PC-3 (cell line): ENCODE measurements around the gene SHMT1. TPM values are rescaled to one million over a fixed set of nuclear protein-coding genes. Genes with fewer than 3 reads are reported as not detected.
"Not testable (repeated sequence)": the region's sequence is repeated elsewhere in the genome, so short reads cannot be mapped to it uniquely, and the experiment has no call there.

Experiments
- ATAC-seq: fragments of 200-7000 bp; cut with Tn5 transposase; 2 replicates; pipeline ENCODE4 v1.9.1; 2020; ENCODE audit warnings: mild to moderate bottlenecking, moderate library complexity
- BruUV-seq: library from RNA; stranded (reverse); fragments of 400-500 nt; replicated peaks from 2 replicates; lab custom pipeline; 2021; lab: Mats Ljungman, UMichigan
- CTCF ChIA-PET: fragments of 300-600 bp; sonication (Branson Sonifier 250); formaldehyde crosslinking; loops from one replicate; lab custom pipeline; 2022; ENCODE audit warnings: antibody characterized with exemption; lab: Charles Lee
- POLR2A ChIA-PET: fragments of 300-600 bp; sonication (Branson Sonifier 250); formaldehyde crosslinking; loops from one replicate; lab custom pipeline; 2022; ENCODE audit warnings: antibody characterized with exemption; ENCODE audit not compliant: unreplicated experiment; lab: Charles Lee
- DNase-seq: peaks from one replicate; pipeline ENCODE4 v3.0.0-alpha.2; 2015
- H2AFZ ChIP-seq: fragments of 300-600 bp; sonication (generic); 2 replicates; pipeline ENCODE4 v1.6.0; 2016; ENCODE audit warnings: antibody characterized with exemption, low read length
- H3F3A ChIP-seq: fragments of 300-600 bp; sonication (generic); one replicate; pipeline ENCODE4 v1.6.0; 2017; ENCODE audit warnings: antibody characterized with exemption, low read length, control low read depth, mild to moderate bottlenecking; ENCODE audit not compliant: unreplicated experiment
- H3K27ac ChIP-seq: fragments of 300-600 bp; sonication (generic); 2 replicates; pipeline ENCODE4 v1.5.1; 2016; ENCODE audit warnings: mild to moderate bottlenecking, low read length
- H3K27me3 ChIP-seq: fragments of 300-600 bp; sonication (generic); 2 replicates; pipeline ENCODE4 v1.6.1; 2016; ENCODE audit warnings: low read length, mixed read lengths
- H3K36me3 ChIP-seq: fragments of 300-600 bp; sonication (generic); 2 replicates; pipeline ENCODE4 v1.6.1; 2016; ENCODE audit warnings: low read depth, mixed run types, low read length, mixed read lengths
- H3K4me1 ChIP-seq: fragments of 300-600 bp; sonication (generic); 2 replicates; pipeline ENCODE4 v1.5.1; 2016; ENCODE audit warnings: low read length; ENCODE audit not compliant: insufficient read depth
- H3K4me2 ChIP-seq: fragments of 300-600 bp; sonication (generic); 2 replicates; pipeline ENCODE4 v1.6.0; 2016; ENCODE audit warnings: low read length
- H3K4me3 ChIP-seq: fragments of 300-600 bp; sonication (generic); 2 replicates; pipeline ENCODE4 v1.5.1; 2016; ENCODE audit warnings: mild to moderate bottlenecking, low read length, mixed read lengths
- H3K79me2 ChIP-seq: fragments of 300-600 bp; sonication (generic); 2 replicates; pipeline ENCODE4 v1.6.1; 2017; ENCODE audit warnings: low read length, mixed read lengths
- H3K9ac ChIP-seq: fragments of 300-600 bp; sonication (generic); 2 replicates; pipeline ENCODE4 v1.6.0; 2016; ENCODE audit warnings: mild to moderate bottlenecking, low read length
- H3K9me2 ChIP-seq: fragments of 300-600 bp; sonication (generic); replicated peaks from 2 replicates; pipeline ENCODE4 v1.6.1; 2016; ENCODE audit warnings: mixed run types, low read length, mixed read lengths
- H3K9me3 ChIP-seq: fragments of 300-600 bp; sonication (generic); 2 replicates; pipeline ENCODE4 v1.6.1; 2016; ENCODE audit warnings: low read length, mixed read lengths
- H4K20me1 ChIP-seq: fragments of 300-600 bp; sonication (generic); 2 replicates; pipeline ENCODE4 v1.6.1; 2016; ENCODE audit warnings: low read length, mixed read lengths
- CTCF ChIP-seq: fragments of 300-600 bp; sonication (generic); conservative IDR thresholded peaks from 2 replicates; pipeline ENCODE4 v1.5.1; 2017; ENCODE audit warnings: antibody characterized with exemption, low read depth, mild to moderate bottlenecking, low read length
- EZH2 ChIP-seq: fragments of 300-600 bp; sonication (generic); IDR thresholded peaks from one replicate; pipeline ENCODE4 v1.6.1; 2017; ENCODE audit warnings: antibody characterized with exemption, mild to moderate bottlenecking, low read length; ENCODE audit not compliant: unreplicated experiment
- EZH2phosphoT487 ChIP-seq: fragments of 300-600 bp; sonication (generic); IDR thresholded peaks from 2 replicates; pipeline ENCODE4 v1.6.1; 2018; ENCODE audit warnings: mild to moderate bottlenecking, antibody characterized with exemption, low read length, borderline replicate concordance
- intact Hi-C: fragments of 100-400 bp; cut with micrococcal nuclease; formaldehyde crosslinking; loops from 2 replicates; pipeline ENCODE4 v1.9.0; 2023
- total RNA-seq: library from RNA; depleted of rRNA; stranded (reverse); fragments of >200 nt; gene quantifications from 2 replicates; pipeline ENCODE4 v1.2.3, GENCODE V29; 2014

Gene SHMT1
- total RNA-seq, 1 experiment from 2014 or later, result 61.5 TPM

- Histone ChIP-seq H3F3A (no peaks in the 10 kb centered on the region), H3K79me2 (peaks cover 87% of the 10 kb centered on the region), H3K9me2 (no peaks in the 10 kb centered on the region), H3K9ac (peak overlapping the region; percentile 92), H3K4me3 (peak overlapping the region; percentile 97), H3K4me1 (peaks cover 55% of the 10 kb centered on the region), H3K27ac (peak overlapping the region; percentile 81), H2AFZ (peak overlapping the region; percentile 90), H3K4me2 (peak overlapping the region; percentile 96), H3K36me3 (peaks cover 26% of the 10 kb centered on the region; the same call in 1 of the 2 replicates), H3K27me3 (no peaks in the 10 kb centered on the region), H4K20me1 (peaks cover 8% of the 10 kb centered on the region; the same call in 1 of the 2 replicates), H3K9me3 (no peaks in the 10 kb centered on the region)
- no peak for TF ChIP-seq CTCF
- TSS peak; percentile 47 for BruUV-seq
- ChIA-PET POLR2A (interaction anchor here (0.6 kb wide), 1 partner anchor 10 kb away, joined by 3 read pairs; no protein-coding TSS in a partner anchor), CTCF (interaction anchor here (0.5 kb wide), 1 partner anchor 500 kb away, joined by 5 read pairs; no protein-coding TSS in a partner anchor)
- DNase-seq (peak; percentile 30), ATAC-seq (no peak; the same call in 1 of the 2 replicates)
- intact Hi-C loops, result no loop called here
These were observed 49.2 kb downstream of the SHMT1 start for GRCh38 chr17:18314059-18314730.

DNA sequence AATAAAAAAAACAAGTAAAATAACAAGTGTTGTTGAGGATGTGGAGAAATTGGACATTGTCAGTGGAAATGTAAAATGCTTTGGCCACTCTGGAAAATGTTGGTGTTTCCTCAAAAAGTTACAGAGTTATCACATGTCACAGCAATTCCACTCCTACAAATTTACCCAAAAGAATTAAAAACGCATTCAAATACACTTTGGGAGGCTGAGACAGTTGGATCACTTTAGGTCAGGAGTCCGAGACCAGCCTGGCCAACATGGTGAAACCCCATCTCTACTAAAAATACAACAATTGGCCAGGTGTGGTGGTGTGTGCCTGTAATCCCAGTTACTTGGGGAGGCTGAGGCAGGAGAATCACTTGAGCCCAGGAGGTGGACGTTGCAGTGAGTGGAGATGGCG is 54.1 kb downstream of the SHMT1 start:
- no peaks in the 10 kb centered on the region for H3K27me3 ChIP-seq
- no peak for DNase-seq
- peaks cover 44% of the 10 kb centered on the region for H3K79me2 ChIP-seq
- peaks cover 16% of the 10 kb centered on the region; the same call in 1 of the 2 replicates for H3K4me1 ChIP-seq
- H3K4me2 ChIP-seq, result no peak overlapping the region
- no TSS peak for BruUV-seq
- no peaks in the 10 kb centered on the region for H3K9me3 ChIP-seq
- H3K9ac ChIP-seq, result no peak overlapping the region
- peaks cover 45% of the 10 kb centered on the region for H3K36me3 ChIP-seq
- ATAC-seq, result no peak
- intact Hi-C loops, result no loop called here
- no peak overlapping the region for H3K4me3 ChIP-seq
- TF ChIP-seq CTCF (no peak), EZH2 (no peak), EZH2phosphoT487 (no peak)
- no peaks in the 10 kb centered on the region for H4K20me1 ChIP-seq
- ChIA-PET CTCF (no interaction called here), POLR2A (no interaction called here)
- no peaks in the 10 kb centered on the region for H3F3A ChIP-seq
- H3K27ac ChIP-seq, result no peak overlapping the region
- no peak overlapping the region for H2AFZ ChIP-seq
- no peaks in the 10 kb centered on the region for H3K9me2 ChIP-seq

DNA sequence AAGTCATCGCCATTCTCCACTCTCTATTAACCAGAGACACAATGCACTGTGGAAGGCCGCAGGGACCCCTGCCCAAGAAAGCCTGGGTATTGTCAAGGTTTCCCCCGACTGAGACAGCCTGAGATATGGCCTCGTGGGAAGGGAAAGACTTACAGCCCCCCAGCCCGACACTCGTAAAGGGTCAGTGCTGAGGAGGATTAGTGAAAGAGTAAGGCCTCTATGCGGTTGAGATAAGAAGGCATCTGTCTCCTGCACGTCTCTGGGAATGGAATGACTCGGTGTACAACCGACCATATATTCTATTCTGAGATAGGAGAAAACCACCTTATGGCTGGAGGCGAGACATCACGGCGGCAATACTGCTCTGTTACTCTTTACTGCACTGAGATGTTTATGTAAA is 60.1 kb downstream of the SHMT1 start:
- H2AFZ ChIP-seq, H3K27ac ChIP-seq, H3K27me3 ChIP-seq, H3K9me3 ChIP-seq, CTCF ChIA-PET, POLR2A ChIA-PET, H3F3A ChIP-seq, H3K9me2 ChIP-seq, H3K4me3 ChIP-seq, H3K4me2 ChIP-seq, ATAC-seq, intact Hi-C loops, H3K9ac ChIP-seq, BruUV-seq, H3K79me2 ChIP-seq, H4K20me1 ChIP-seq, DNase-seq: not testable (repeated sequence)
- peaks cover 10% of the 10 kb centered on the region; the same call in 1 of the 2 replicates for H3K4me1 ChIP-seq
- H3K36me3 ChIP-seq, result peaks cover 55% of the 10 kb centered on the region
